ENCODE measurements around the gene CSTPP1. TPM values are rescaled to one million over a fixed set of nuclear protein-coding genes. Genes with fewer than 3 reads are reported as not detected.

Gene CSTPP1
- total RNA-seq, 4 donors from 2014 or later = 9.8 to 14.3 (median 11.1) TPM

DNA sequence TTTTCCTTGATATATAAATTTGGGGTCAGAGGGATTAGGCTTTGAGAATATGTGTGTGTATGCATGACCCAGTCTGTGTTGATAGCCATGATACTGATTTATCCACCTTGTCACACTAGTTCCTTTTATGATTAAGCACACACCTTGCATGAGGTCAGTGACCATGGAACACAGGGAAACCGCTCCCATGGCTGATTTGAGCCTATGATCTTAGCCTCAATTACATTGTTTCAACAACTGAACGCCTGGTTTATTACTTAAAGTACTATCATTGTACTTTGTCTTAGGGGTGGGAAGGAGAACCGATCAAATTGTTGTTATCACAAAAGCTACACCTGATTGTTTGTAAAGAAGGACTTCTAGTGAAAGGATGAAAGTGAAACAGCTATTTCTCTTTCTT is 169.4 kb downstream of the CSTPP1 start:
- ATAC-seq (ENCODE audit: low FRiP score) (no peak), DNase-seq (ENCODE audit: low spot score) (no peak)
- TF ChIP-seq CTCF (IDR thresholded peaks at IDR 0.05) = no peak

DNA sequence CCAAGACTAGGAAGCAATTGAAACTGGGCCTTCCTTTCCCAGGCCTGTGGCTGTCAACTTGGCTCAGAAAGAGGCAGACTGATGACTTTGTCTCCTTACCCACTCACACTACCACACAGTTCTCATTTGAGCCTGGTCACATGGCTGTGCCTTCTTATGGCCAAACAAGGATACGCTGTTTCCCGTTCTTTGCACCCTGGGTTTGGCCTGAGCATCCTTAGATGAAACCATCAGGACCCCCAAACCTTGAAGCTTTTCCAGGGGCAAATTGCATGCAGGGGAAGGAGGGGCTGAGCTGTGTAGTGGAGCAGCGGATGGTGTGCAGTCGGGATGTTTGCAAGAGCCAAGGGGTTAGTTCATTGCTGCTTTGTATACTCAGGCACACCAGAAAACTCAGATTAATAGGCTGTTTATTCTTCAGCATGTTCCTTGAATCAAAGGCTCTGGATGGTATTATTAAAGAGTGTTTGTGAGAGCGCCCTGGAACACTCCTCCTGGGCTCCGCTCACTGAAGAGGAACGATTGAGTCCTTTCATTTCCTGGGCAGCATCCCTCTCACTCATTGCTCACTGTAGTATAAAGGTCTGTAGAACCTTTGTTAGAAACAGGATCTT is 170.3 kb downstream of the CSTPP1 start:
- DNase-seq (ENCODE audit: low spot score) = no peak
- no peak for TF ChIP-seq CTCF (IDR thresholded peaks at IDR 0.05)
- no peak for ATAC-seq (ENCODE audit: low FRiP score)

GRCh38 chr11:47107744-47108143 is 171.2 kb downstream of the CSTPP1 start:
- no peak for TF ChIP-seq CTCF (IDR thresholded peaks at IDR 0.05)
- no peak for ATAC-seq (ENCODE audit: low FRiP score)

DNA sequence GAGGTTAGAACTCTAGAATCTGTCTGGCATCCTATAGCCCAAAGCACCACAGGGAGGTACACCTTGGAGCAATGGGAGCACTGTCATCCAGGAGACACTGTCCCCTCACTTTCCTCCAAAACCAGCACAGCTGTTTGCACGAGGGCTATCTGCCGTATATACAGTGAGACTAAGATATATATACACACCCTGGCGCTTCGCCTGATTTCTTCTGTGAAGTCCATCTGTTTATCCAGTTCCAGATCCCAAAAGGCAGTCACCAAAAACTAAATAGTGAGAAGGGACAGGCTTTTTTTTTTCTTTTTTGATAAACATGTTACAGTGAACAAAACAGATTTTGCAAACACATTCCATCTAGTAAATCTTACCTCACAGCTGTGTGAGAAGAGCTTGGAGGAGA is 171.7 kb downstream of the CSTPP1 start:
- no peak for DNase-seq (ENCODE audit: low spot score)
- TF ChIP-seq CTCF (IDR thresholded peaks at IDR 0.05) = no peak
- ATAC-seq (ENCODE audit: low FRiP score) = no peak

More at GRCh38 chr11:47107744-47108143, 171.2 kb downstream of the CSTPP1 start:
- DNase-seq (ENCODE audit: low spot score) = no peak

DNA sequence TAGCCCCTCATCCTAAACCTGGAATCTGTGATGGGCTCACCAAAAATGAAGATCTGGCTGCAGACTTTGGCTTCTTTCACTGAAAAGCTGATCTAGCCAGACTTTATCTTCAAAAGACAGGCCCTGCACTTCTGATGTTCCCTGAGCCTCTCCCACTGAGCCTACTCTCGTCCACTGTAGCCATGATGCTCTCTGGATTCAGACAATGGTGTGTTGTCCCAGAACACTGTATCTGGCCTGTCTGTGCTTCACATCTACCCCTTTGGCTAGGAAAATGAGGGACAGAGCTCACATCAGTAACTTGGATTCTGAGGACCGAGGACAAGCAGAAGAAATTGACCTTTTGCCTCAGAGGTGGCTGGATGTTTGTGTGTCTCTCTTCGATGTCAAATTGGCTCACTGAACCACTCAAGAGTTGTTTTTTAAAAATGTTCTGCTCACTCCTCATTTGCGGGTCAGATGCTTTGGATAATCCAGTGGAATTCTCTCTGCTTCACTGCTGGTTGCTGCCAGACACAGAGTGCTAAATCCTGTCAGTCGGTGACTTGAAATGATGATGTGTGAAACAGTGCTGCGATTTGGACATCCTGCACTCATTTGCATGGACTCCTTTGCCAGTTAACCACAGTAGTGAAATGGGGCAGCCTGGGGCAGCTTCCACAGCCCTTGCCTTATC is 172.6 kb downstream of the CSTPP1 start:
- DNase-seq (ENCODE audit: low spot score) (no peak), ATAC-seq (ENCODE audit: low FRiP score) (no peak)
- TF ChIP-seq CTCF (IDR thresholded peaks at IDR 0.05) = no peak

DNA sequence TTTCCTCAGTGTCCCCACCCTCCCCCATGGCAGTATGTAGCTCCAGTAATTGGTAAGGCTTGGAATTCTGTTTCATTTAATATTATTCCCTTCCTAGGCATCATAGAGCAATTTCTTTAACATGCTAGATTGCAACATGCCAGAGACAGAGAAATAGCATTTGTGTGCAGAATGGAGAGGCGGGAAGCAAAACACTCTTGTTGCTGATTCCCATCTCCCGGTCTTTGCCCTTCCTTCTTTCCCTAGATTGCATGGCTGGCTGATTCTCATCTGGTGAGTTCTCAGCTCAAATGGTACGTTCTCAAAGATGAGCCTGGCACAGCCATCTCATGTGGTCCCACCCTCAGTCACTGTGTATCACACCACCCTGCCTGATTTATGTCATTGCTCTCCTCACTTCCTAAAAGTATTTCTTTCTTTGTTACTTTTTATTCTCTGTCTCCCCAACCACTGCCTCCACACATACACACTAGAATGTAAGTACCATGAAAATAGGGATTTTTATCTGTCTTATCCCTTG is 173.2 kb downstream of the CSTPP1 start:
- no peak for DNase-seq (ENCODE audit: low spot score)
- TF ChIP-seq CTCF (IDR thresholded peaks at IDR 0.05) = no peak
- ATAC-seq (ENCODE audit: low FRiP score) = no peak
